Measurements from ENCODE around the gene KCNAB2. TPM values are rescaled to one million over a fixed set of nuclear protein-coding genes. Genes with fewer than 3 reads are reported as not detected.

Gene KCNAB2
- total RNA-seq, 1 experiment from 2014 or later = 28.5 TPM

DNA sequence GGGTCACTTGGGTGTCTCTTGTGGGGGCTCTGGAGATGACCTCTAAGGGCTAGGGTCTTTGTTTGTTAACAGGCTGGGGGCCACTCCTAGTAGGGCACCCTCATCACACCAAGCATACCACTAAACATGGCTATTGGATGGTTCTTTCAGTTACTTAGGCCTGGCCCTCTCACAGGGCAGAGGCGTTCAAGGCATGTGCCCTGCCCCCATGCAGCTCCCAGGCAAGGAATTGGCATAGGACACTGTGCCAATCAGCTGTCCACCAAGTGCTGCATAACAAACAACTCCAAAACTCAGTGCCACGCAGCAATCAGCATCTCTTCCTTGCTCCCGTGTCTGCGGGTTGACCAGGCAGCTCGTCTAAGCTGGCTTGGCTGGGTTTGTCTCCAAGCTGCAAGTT is 2.1 kb upstream of the KCNAB2 start:
- H3K79me2 ChIP-seq (ENCODE audit: low read length) = no peaks in the 10 kb centered on the region
- intact Hi-C loops (cut with micrococcal nuclease) = no loop called here
- H2AFZ ChIP-seq (ENCODE audit: low read length) = no peak overlapping the region
- ATAC-seq (no peak), DNase-seq (no peak)
- H4K20me1 ChIP-seq (ENCODE audit: low read length) = no peaks in the 10 kb centered on the region
- BruUV-seq (replicated peaks) = no TSS peak
- no peak overlapping the region for H3K27ac ChIP-seq (ENCODE audit: low read length)
- CTCF ChIA-PET = no interaction called here
- no peak overlapping the region for H3K9ac ChIP-seq (ENCODE audit: low read length)
- H3K27me3 ChIP-seq (ENCODE audit: low read length) = no peaks in the 10 kb centered on the region
- no peak overlapping the region for H3K4me2 ChIP-seq (ENCODE audit: low read length)
- no peaks in the 10 kb centered on the region for H3K36me3 ChIP-seq (ENCODE audit: low read depth, low read length)
- H3K4me3 ChIP-seq (ENCODE audit: low read length) = no peak overlapping the region
- H3K9me2 ChIP-seq (replicated peaks; ENCODE audit: low read length) = no peaks in the 10 kb centered on the region
- H3K4me1 ChIP-seq (ENCODE audit: insufficient read depth, low read length) = no peaks in the 10 kb centered on the region
- POLR2A ChIA-PET (ENCODE audit: unreplicated experiment) = no interaction called here
- no peaks in the 10 kb centered on the region for H3F3A ChIP-seq (ENCODE audit: low read length, unreplicated experiment)
- TF ChIP-seq EZH2phosphoT487 (IDR thresholded peaks at IDR 0.05; ENCODE audit: borderline replicate concordance, low read length) = no peak
- no peak for TF ChIP-seq EZH2 (IDR thresholded peaks at IDR 0.05; ENCODE audit: low read length, unreplicated experiment)
- TF ChIP-seq CTCF (conservative IDR thresholded peaks at IDR 0.05; ENCODE audit: low read depth, low read length) = no peak
- no peaks in the 10 kb centered on the region for H3K9me3 ChIP-seq (ENCODE audit: low read length)

GRCh38 chr1:6044481-6045109 is 1.1 kb upstream of the KCNAB2 start:
- Histone ChIP-seq H3K4me2 (ENCODE audit: low read length) (no peak overlapping the region), H3K9ac (ENCODE audit: low read length) (no peak overlapping the region), H4K20me1 (ENCODE audit: low read length) (no peaks in the 10 kb centered on the region), H3K36me3 (ENCODE audit: low read depth, low read length) (no peaks in the 10 kb centered on the region), H3K9me3 (ENCODE audit: low read length) (no peaks in the 10 kb centered on the region), H3K9me2 (replicated peaks; ENCODE audit: low read length) (no peaks in the 10 kb centered on the region), H3K27me3 (ENCODE audit: low read length) (no peaks in the 10 kb centered on the region), H2AFZ (ENCODE audit: low read length) (no peak overlapping the region), H3K4me3 (ENCODE audit: low read length) (no peak overlapping the region), H3K27ac (ENCODE audit: low read length) (no peak overlapping the region), H3K4me1 (ENCODE audit: insufficient read depth, low read length) (no peaks in the 10 kb centered on the region), H3K79me2 (ENCODE audit: low read length) (no peaks in the 10 kb centered on the region), H3F3A (ENCODE audit: low read length, unreplicated experiment) (no peaks in the 10 kb centered on the region)
- ATAC-seq = no peak
- BruUV-seq (replicated peaks) = no TSS peak
- no peak for TF ChIP-seq CTCF (conservative IDR thresholded peaks at IDR 0.05; ENCODE audit: low read depth, low read length)
- no peak for TF ChIP-seq EZH2phosphoT487 (IDR thresholded peaks at IDR 0.05; ENCODE audit: borderline replicate concordance, low read length)
- TF ChIP-seq EZH2 (IDR thresholded peaks at IDR 0.05; ENCODE audit: low read length, unreplicated experiment) = no peak
- DNase-seq = no peak
- intact Hi-C loops (cut with micrococcal nuclease) = no loop called here
- CTCF ChIA-PET = no interaction called here
- POLR2A ChIA-PET (ENCODE audit: unreplicated experiment) = no interaction called here

DNA sequence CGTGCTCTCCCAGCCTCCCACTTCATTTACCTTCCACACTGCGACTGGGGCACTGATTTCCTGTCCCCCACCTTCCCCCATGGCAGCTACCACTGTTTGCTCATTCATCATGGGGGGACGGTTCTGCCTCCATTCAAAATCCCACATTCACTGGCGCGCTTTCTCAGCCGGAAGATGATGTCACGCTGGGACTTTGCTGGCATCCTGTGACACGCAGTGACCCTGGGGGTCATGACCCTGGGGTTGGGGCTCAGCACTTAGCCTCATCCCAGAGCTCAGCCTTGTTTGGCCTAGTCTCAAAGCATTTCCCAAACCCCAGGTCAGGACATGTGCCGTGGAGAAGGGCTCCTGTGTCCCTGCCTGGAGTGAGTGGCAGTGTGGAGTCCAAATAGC is 582 bp upstream of the KCNAB2 start:
- H3K79me2 ChIP-seq (ENCODE audit: low read length) = no peaks in the 10 kb centered on the region
- no peaks in the 10 kb centered on the region for H3K4me1 ChIP-seq (ENCODE audit: insufficient read depth, low read length)
- no peaks in the 10 kb centered on the region for H4K20me1 ChIP-seq (ENCODE audit: low read length)
- H3K27ac ChIP-seq (ENCODE audit: low read length) = no peak overlapping the region
- no peaks in the 10 kb centered on the region for H3K36me3 ChIP-seq (ENCODE audit: low read depth, low read length)
- no peak for ATAC-seq
- no peaks in the 10 kb centered on the region for H3K27me3 ChIP-seq (ENCODE audit: low read length)
- no peak overlapping the region for H3K9ac ChIP-seq (ENCODE audit: low read length)
- intact Hi-C loops (cut with micrococcal nuclease) = no loop called here
- no peak overlapping the region for H3K4me3 ChIP-seq (ENCODE audit: low read length)
- DNase-seq = no peak
- H3F3A ChIP-seq (ENCODE audit: low read length, unreplicated experiment) = no peaks in the 10 kb centered on the region
- H3K9me3 ChIP-seq (ENCODE audit: low read length) = no peaks in the 10 kb centered on the region
- TF ChIP-seq EZH2 (IDR thresholded peaks at IDR 0.05; ENCODE audit: low read length, unreplicated experiment) = no peak
- TF ChIP-seq CTCF (conservative IDR thresholded peaks at IDR 0.05; ENCODE audit: low read depth, low read length) = no peak
- no peak for TF ChIP-seq EZH2phosphoT487 (IDR thresholded peaks at IDR 0.05; ENCODE audit: borderline replicate concordance, low read length)
- ChIA-PET POLR2A (ENCODE audit: unreplicated experiment) (no interaction called here), CTCF (no interaction called here)
- no peak overlapping the region for H3K4me2 ChIP-seq (ENCODE audit: low read length)
- BruUV-seq (replicated peaks) = no TSS peak
- no peaks in the 10 kb centered on the region for H3K9me2 ChIP-seq (replicated peaks; ENCODE audit: low read length)
- no peak overlapping the region for H2AFZ ChIP-seq (ENCODE audit: low read length)
